DOHH2 (cell line): ENCODE measurements around the gene EARS2.
"Not testable (repeated sequence)": the region's sequence is repeated elsewhere in the genome, so short reads cannot be mapped to it uniquely, and the experiment has no call there.

Experiments
- EZH2phosphoT487 ChIP-seq: fragments of 200-600 bp; sonication (generic); IDR thresholded peaks from 2 replicates; pipeline ENCODE4 v1.6.1; 2017; ENCODE audit warnings: borderline replicate concordance, mild to moderate bottlenecking, antibody characterized with exemption, low read length, moderate library complexity, mixed read lengths
- TF ChIP-seq, protein P1 (sequence below): fragments of 200-600 bp; sonication (generic); IDR thresholded peaks from one replicate; pipeline ENCODE4 v1.5.1; 2014; ENCODE audit warnings: antibody characterized with exemption, mild to moderate bottlenecking, low read depth, low read length; ENCODE audit not compliant: poor library complexity, severe bottlenecking

DNA sequence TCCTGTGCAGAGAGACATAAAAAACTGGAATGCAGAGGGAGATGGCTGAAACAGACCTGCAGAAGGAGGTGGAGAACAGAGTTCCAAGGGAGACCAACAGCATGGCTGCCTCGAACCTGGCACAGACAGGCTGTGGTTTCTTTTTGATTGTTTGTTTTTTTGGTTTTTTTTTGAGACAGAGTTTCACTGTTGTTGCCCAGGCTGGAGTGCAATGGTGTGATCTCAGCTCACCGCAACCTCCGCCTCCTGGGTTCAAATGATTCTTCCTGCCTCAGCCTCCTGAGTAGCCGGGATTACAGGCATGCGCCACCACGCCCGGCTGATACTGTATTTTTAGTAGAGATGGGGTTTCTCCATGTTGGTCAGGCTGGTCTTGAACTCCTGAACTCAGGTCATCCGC, 73.7 kb downstream of the EARS2 start:
- TF ChIP-seq, protein P1, sequence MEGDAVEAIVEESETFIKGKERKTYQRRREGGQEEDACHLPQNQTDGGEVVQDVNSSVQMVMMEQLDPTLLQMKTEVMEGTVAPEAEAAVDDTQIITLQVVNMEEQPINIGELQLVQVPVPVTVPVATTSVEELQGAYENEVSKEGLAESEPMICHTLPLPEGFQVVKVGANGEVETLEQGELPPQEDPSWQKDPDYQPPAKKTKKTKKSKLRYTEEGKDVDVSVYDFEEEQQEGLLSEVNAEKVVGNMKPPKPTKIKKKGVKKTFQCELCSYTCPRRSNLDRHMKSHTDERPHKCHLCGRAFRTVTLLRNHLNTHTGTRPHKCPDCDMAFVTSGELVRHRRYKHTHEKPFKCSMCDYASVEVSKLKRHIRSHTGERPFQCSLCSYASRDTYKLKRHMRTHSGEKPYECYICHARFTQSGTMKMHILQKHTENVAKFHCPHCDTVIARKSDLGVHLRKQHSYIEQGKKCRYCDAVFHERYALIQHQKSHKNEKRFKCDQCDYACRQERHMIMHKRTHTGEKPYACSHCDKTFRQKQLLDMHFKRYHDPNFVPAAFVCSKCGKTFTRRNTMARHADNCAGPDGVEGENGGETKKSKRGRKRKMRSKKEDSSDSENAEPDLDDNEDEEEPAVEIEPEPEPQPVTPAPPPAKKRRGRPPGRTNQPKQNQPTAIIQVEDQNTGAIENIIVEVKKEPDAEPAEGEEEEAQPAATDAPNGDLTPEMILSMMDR, result not testable (repeated sequence)
- not testable (repeated sequence) for TF ChIP-seq EZH2phosphoT487
